Natural killer cell treated with Interleukin-12 subunit alpha and Interleukin-12 subunit beta and Interleukin-15 and Interleukin-18, amount 100 ng/mL, for 72 hours (primary cell): ENCODE measurements around the gene LCLAT1. TPM values are rescaled to one million over a fixed set of nuclear protein-coding genes. Genes with fewer than 3 reads are reported as not detected.

ENCODE experiments used
- ATAC-seq, 2 donors: fragments of 150-1000 bp; cut with Tn5 transposase in 1 of 2; sonication (Bioruptor Pico), chemical (Tn5 transposase) in 1 of 2; 2 replicates each; pipeline ENCODE4 v1.10.0; 2021
- DNase-seq: peaks from one replicate; pipeline ENCODE4 v3.0.0; 2022; ENCODE audit warnings: low spot score
- H3K27ac Mint-ChIP-seq, 2 donors: 1 replicate in 1 of 2; 2 replicates in 1 of 2; pipeline ENCODE4 v1.8.0; 2022; ENCODE audit warnings: mixed read lengths in 2 of 2, mild to moderate bottlenecking in 1 of 2, moderate library complexity in 1 of 2
- H3K27me3 Mint-ChIP-seq, 2 donors: 1 replicate in 1 of 2; 2 replicates in 1 of 2; pipeline ENCODE4 v1.8.0; 2022; ENCODE audit warnings: mixed read lengths in 2 of 2
- H3K36me3 Mint-ChIP-seq: one replicate; pipeline ENCODE4 v1.8.0; 2022; ENCODE audit warnings: mixed read lengths
- H3K4me1 Mint-ChIP-seq, 2 donors: 1 replicate in 1 of 2; 2 replicates in 1 of 2; pipeline ENCODE4 v1.8.0; 2022; ENCODE audit warnings: low read depth in 2 of 2, mixed read lengths in 2 of 2, mild to moderate bottlenecking in 1 of 2
- H3K4me3 Mint-ChIP-seq: one replicate; pipeline ENCODE4 v1.8.0; 2022; ENCODE audit warnings: mixed read lengths
- H3K9me3 Mint-ChIP-seq: 2 replicates; pipeline ENCODE4 v1.8.0; 2022; ENCODE audit warnings: mixed read lengths
- total RNA-seq, 2 donors: library from RNA; stranded (reverse); gene quantifications; one replicate each; pipeline ENCODE4 v1.2.3, GENCODE V29; 2022

The LCLAT1 gene
- total RNA-seq, 2 donors from 2014 or later, result 25.5 to 33.1 TPM

GRCh38 chr2:30684996-30685395 lies 237.9 kb downstream of the LCLAT1 start:
- ATAC-seq (no peak), DNase-seq (no peak)
- H3K4me3 Mint-ChIP-seq, result no peak overlapping the region
- no peak overlapping the region for H3K27ac Mint-ChIP-seq
- no peaks in the 10 kb centered on the region for H3K9me3 Mint-ChIP-seq
- no peaks in the 10 kb centered on the region for H3K4me1 Mint-ChIP-seq
- peaks cover 0 to 7% of the 10 kb centered on the region in 2 donors for H3K27me3 Mint-ChIP-seq
- no peaks in the 10 kb centered on the region for H3K36me3 Mint-ChIP-seq

- H3K27ac Mint-ChIP-seq, result no peak overlapping the region
- no peaks in the 10 kb centered on the region for H3K36me3 Mint-ChIP-seq
- no peak for DNase-seq
- no peaks in the 10 kb centered on the region for H3K4me1 Mint-ChIP-seq
- H3K27me3 Mint-ChIP-seq, result peaks cover 0 to 5% of the 10 kb centered on the region in 2 donors
- no peak overlapping the region for H3K4me3 Mint-ChIP-seq
- ATAC-seq, result no peak
- H3K9me3 Mint-ChIP-seq, result no peaks in the 10 kb centered on the region
Measured at GRCh38 chr2:30686000-30686399, 239.0 kb downstream of the LCLAT1 start.

- DNase-seq (no peak), ATAC-seq (no peak)
- Mint-ChIP-seq H3K27ac (no peak overlapping the region), H3K4me1 (no peaks in the 10 kb centered on the region), H3K9me3 (no peaks in the 10 kb centered on the region), H3K27me3 (peaks cover 0 to 5% of the 10 kb centered on the region in 2 donors), H3K36me3 (no peaks in the 10 kb centered on the region), H3K4me3 (no peak overlapping the region)
Measured at GRCh38 chr2:30686669-30687068, 239.6 kb downstream of the LCLAT1 start.

GRCh38 chr2:30688956-30689401 lies 241.9 kb downstream of the LCLAT1 start:
- peaks cover 0 to 4% of the 10 kb centered on the region in 2 donors for H3K4me1 Mint-ChIP-seq
- ATAC-seq (no peak), DNase-seq (no peak)
- H3K27me3 Mint-ChIP-seq, result peaks cover 0 to 3% of the 10 kb centered on the region in 2 donors
- no peak overlapping the region for H3K4me3 Mint-ChIP-seq
- no peaks in the 10 kb centered on the region for H3K36me3 Mint-ChIP-seq
- H3K9me3 Mint-ChIP-seq, result no peaks in the 10 kb centered on the region
- no peak overlapping the region for H3K27ac Mint-ChIP-seq

GRCh38 chr2:30689496-30690125 lies 242.6 kb downstream of the LCLAT1 start:
- H3K36me3 Mint-ChIP-seq, result no peaks in the 10 kb centered on the region

GRCh38 chr2:30690126-30690561 lies 243.1 kb downstream of the LCLAT1 start:
- Mint-ChIP-seq H3K4me1 (peaks cover 0 to 4% of the 10 kb centered on the region in 2 donors), H3K9me3 (no peaks in the 10 kb centered on the region), H3K36me3 (no peaks in the 10 kb centered on the region), H3K27me3 (peaks cover 5 to 8% of the 10 kb centered on the region in 2 donors), H3K27ac (no peak overlapping the region), H3K4me3 (no peak overlapping the region)
- ATAC-seq, result no peak
- DNase-seq, result no peak

More at GRCh38 chr2:30689496-30690125, 242.6 kb downstream of the LCLAT1 start:
- Mint-ChIP-seq H3K4me3 (no peak overlapping the region), H3K4me1 (peaks cover 0 to 4% of the 10 kb centered on the region in 2 donors), H3K27me3 (peaks cover under 1 to 2% of the 10 kb centered on the region in 2 donors), H3K27ac (no peak overlapping the region), H3K9me3 (no peaks in the 10 kb centered on the region)
- ATAC-seq (no peak), DNase-seq (no peak)

GRCh38 chr2:30691091-30691947 lies 244.3 kb downstream of the LCLAT1 start:
- no peaks in the 10 kb centered on the region for H3K36me3 Mint-ChIP-seq
- peaks cover 15 to 20% of the 10 kb centered on the region in 2 donors for H3K27me3 Mint-ChIP-seq
- no peak for ATAC-seq
- DNase-seq, result no peak
- peaks cover 0 to 4% of the 10 kb centered on the region in 2 donors for H3K4me1 Mint-ChIP-seq
- H3K4me3 Mint-ChIP-seq, result no peak overlapping the region
- no peak overlapping the region for H3K27ac Mint-ChIP-seq
- no peaks in the 10 kb centered on the region for H3K9me3 Mint-ChIP-seq

- Mint-ChIP-seq H3K27ac (no peak overlapping the region), H3K36me3 (no peaks in the 10 kb centered on the region), H3K9me3 (no peaks in the 10 kb centered on the region), H3K27me3 (peaks cover 15 to 22% of the 10 kb centered on the region in 2 donors), H3K4me3 (no peak overlapping the region), H3K4me1 (peaks cover 0 to 4% of the 10 kb centered on the region in 2 donors)
- ATAC-seq (no peak), DNase-seq (no peak)
Measured at GRCh38 chr2:30691948-30692828, 245.1 kb downstream of the LCLAT1 start.

GRCh38 chr2:30692829-30693275 lies 245.8 kb downstream of the LCLAT1 start:
- Mint-ChIP-seq H3K27me3 (peaks cover 15 to 22% of the 10 kb centered on the region in 2 donors), H3K4me1 (peaks cover 0 to 4% of the 10 kb centered on the region in 2 donors), H3K4me3 (no peak overlapping the region), H3K27ac (no peak overlapping the region), H3K9me3 (no peaks in the 10 kb centered on the region), H3K36me3 (no peaks in the 10 kb centered on the region)
- ATAC-seq, result no peak
- no peak for DNase-seq

Other genes starting within 250 kb of the LCLAT1 start
- gene LBH, start 215.7 kb upstream of the LCLAT1 start, total RNA-seq, result 1,000 to 10,000 TPM in 1 of 2 donors, 100 to 1,000 TPM in 1; 206 to 1,155 TPM